ENCODE measurements around the gene ORMDL3.
"Not testable (repeated sequence)": the region's sequence is repeated elsewhere in the genome, so short reads cannot be mapped to it uniquely, and the experiment has no call there.

The ORMDL3 gene

DNA sequence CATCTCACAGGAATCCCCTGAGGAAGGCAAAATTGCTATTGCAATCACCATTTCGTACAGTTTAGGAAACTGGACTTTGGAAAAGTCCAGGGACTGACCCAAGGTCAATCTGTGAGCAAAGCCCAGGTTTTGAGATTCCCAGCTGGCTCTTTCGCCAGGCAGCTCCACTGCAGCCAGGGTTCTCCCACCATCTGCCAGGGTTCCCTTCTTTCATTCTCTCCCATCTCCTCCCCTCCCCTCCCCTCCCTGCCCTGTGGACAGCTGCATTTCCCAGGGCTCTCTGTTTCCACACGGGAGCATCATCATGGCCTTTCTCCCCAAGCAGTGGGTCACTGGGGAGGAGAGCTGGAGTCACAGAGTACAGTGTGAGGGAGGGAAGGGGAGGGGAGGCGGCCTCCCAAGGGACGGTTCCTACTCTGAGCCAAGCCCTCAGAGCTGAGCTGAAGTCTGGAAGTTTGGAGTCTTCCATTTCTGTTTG lies 23.5 kb upstream of the ORMDL3 start:
- Histone ChIP-seq H3K27me3 (ENCODE audit: control insufficient read depth in 2 of 2, insufficient read depth in 2 of 2, low read length in 2 of 2) (no peaks in the 10 kb centered on the region), H3K9me3 (ENCODE audit: control insufficient read depth in 2 of 2, low read length in 2 of 2) (no peaks in the 10 kb centered on the region), H3K36me3 (ENCODE audit: control insufficient read depth in 2 of 2, insufficient read depth in 2 of 2, low read length in 2 of 2) (no peaks in the 10 kb centered on the region), H3K4me3 (ENCODE audit: low read length in 2 of 2) (no peak overlapping the region), H3K9ac (ENCODE audit: low read depth in 1 of 2, low read length in 2 of 2) (no peak overlapping the region), H3K27ac (ENCODE audit: low read depth in 2 of 2, low read length in 2 of 2) (no peak overlapping the region), H3K4me1 (ENCODE audit: control insufficient read depth in 2 of 2, insufficient read depth in 2 of 2, low read length in 2 of 2) (peaks cover 11 to 13% of the 10 kb centered on the region in 2 donors)

GRCh38 chr17:39949028-39949427 lies 21.6 kb upstream of the ORMDL3 start:
- Histone ChIP-seq H3K9me3 (ENCODE audit: control insufficient read depth in 2 of 2, low read length in 2 of 2) (no peaks in the 10 kb centered on the region), H3K4me1 (ENCODE audit: control insufficient read depth in 2 of 2, insufficient read depth in 2 of 2, low read length in 2 of 2) (peaks cover 11 to 13% of the 10 kb centered on the region in 2 donors), H3K36me3 (ENCODE audit: control insufficient read depth in 2 of 2, insufficient read depth in 2 of 2, low read length in 2 of 2) (no peaks in the 10 kb centered on the region), H3K9ac (ENCODE audit: low read depth in 1 of 2, low read length in 2 of 2) (no peak overlapping the region), H3K4me3 (ENCODE audit: low read length in 2 of 2) (no peak overlapping the region), H3K27me3 (ENCODE audit: control insufficient read depth in 2 of 2, insufficient read depth in 2 of 2, low read length in 2 of 2) (no peaks in the 10 kb centered on the region), H3K27ac (ENCODE audit: low read depth in 2 of 2, low read length in 2 of 2) (no peak overlapping the region)

GRCh38 chr17:39948489-39948828 lies 21.1 kb upstream of the ORMDL3 start:
- not testable (repeated sequence) for H3K9me3 ChIP-seq (ENCODE audit: control insufficient read depth in 2 of 2, low read length in 2 of 2); H3K36me3 ChIP-seq (ENCODE audit: control insufficient read depth in 2 of 2, insufficient read depth in 2 of 2, low read length in 2 of 2); H3K27me3 ChIP-seq (ENCODE audit: control insufficient read depth in 2 of 2, insufficient read depth in 2 of 2, low read length in 2 of 2); H3K9ac ChIP-seq (ENCODE audit: low read depth in 1 of 2, low read length in 2 of 2); H3K27ac ChIP-seq (ENCODE audit: low read depth in 2 of 2, low read length in 2 of 2); H3K4me3 ChIP-seq (ENCODE audit: low read length in 2 of 2)
- H3K4me1 ChIP-seq (ENCODE audit: control insufficient read depth in 2 of 2, insufficient read depth in 2 of 2, low read length in 2 of 2) = peaks cover 9 to 11% of the 10 kb centered on the region in 2 donors

- Histone ChIP-seq H3K4me1 (ENCODE audit: control insufficient read depth in 2 of 2, insufficient read depth in 2 of 2, low read length in 2 of 2) (peaks cover 2 to 3% of the 10 kb centered on the region in 2 donors), H3K9me3 (ENCODE audit: control insufficient read depth in 2 of 2, low read length in 2 of 2) (no peaks in the 10 kb centered on the region), H3K4me3 (ENCODE audit: low read length in 2 of 2) (no peak overlapping the region), H3K27me3 (ENCODE audit: control insufficient read depth in 2 of 2, insufficient read depth in 2 of 2, low read length in 2 of 2) (no peaks in the 10 kb centered on the region), H3K36me3 (ENCODE audit: control insufficient read depth in 2 of 2, insufficient read depth in 2 of 2, low read length in 2 of 2) (no peaks in the 10 kb centered on the region), H3K9ac (ENCODE audit: low read depth in 1 of 2, low read length in 2 of 2) (no peak overlapping the region), H3K27ac (ENCODE audit: low read depth in 2 of 2, low read length in 2 of 2) (no peak overlapping the region)
Measured at GRCh38 chr17:39946551-39947330, 19.3 kb upstream of the ORMDL3 start.

DNA sequence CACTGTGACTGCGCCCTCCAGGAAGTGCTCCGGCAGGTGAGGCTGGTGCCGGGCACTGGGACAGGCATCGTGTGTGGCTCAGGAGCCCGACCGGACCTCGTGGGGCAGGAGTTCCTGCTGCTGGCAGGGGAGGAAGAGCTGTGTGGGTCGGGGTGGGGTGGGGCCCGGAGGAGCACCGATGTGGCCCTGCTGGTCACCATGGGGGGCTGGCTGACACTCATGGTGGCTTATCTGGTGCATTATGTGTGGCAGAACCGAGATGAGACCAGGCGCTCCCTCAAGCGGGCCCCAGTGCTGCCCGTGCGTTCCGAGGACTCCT lies 17.0 kb upstream of the ORMDL3 start:
- Histone ChIP-seq H3K4me3 (ENCODE audit: low read length in 2 of 2) (no peak overlapping the region), H3K27ac (ENCODE audit: low read depth in 2 of 2, low read length in 2 of 2) (no peak overlapping the region), H3K9me3 (ENCODE audit: control insufficient read depth in 2 of 2, low read length in 2 of 2) (no peaks in the 10 kb centered on the region), H3K27me3 (ENCODE audit: control insufficient read depth in 2 of 2, insufficient read depth in 2 of 2, low read length in 2 of 2) (no peaks in the 10 kb centered on the region), H3K36me3 (ENCODE audit: control insufficient read depth in 2 of 2, insufficient read depth in 2 of 2, low read length in 2 of 2) (no peaks in the 10 kb centered on the region), H3K9ac (ENCODE audit: low read depth in 1 of 2, low read length in 2 of 2) (no peak overlapping the region), H3K4me1 (ENCODE audit: control insufficient read depth in 2 of 2, insufficient read depth in 2 of 2, low read length in 2 of 2) (peaks cover 2 to 3% of the 10 kb centered on the region in 2 donors)

GRCh38 chr17:39943702-39944392 lies 16.4 kb upstream of the ORMDL3 start:
- Histone ChIP-seq H3K4me1 (ENCODE audit: control insufficient read depth in 2 of 2, insufficient read depth in 2 of 2, low read length in 2 of 2) (peaks cover under 1 to 1% of the 10 kb centered on the region in 2 donors), H3K9ac (ENCODE audit: low read depth in 1 of 2, low read length in 2 of 2) (no peak overlapping the region), H3K36me3 (ENCODE audit: control insufficient read depth in 2 of 2, insufficient read depth in 2 of 2, low read length in 2 of 2) (no peaks in the 10 kb centered on the region), H3K4me3 (ENCODE audit: low read length in 2 of 2) (no peak overlapping the region), H3K27me3 (ENCODE audit: control insufficient read depth in 2 of 2, insufficient read depth in 2 of 2, low read length in 2 of 2) (no peaks in the 10 kb centered on the region), H3K9me3 (ENCODE audit: control insufficient read depth in 2 of 2, low read length in 2 of 2) (no peaks in the 10 kb centered on the region), H3K27ac (ENCODE audit: low read depth in 2 of 2, low read length in 2 of 2) (no peak overlapping the region)

- Histone ChIP-seq H3K9me3 (ENCODE audit: control insufficient read depth in 2 of 2, low read length in 2 of 2) (no peaks in the 10 kb centered on the region), H3K27ac (ENCODE audit: low read depth in 2 of 2, low read length in 2 of 2) (no peak overlapping the region), H3K36me3 (ENCODE audit: control insufficient read depth in 2 of 2, insufficient read depth in 2 of 2, low read length in 2 of 2) (no peaks in the 10 kb centered on the region), H3K4me3 (ENCODE audit: low read length in 2 of 2) (no peak overlapping the region), H3K4me1 (ENCODE audit: control insufficient read depth in 2 of 2, insufficient read depth in 2 of 2, low read length in 2 of 2) (no peaks in the 10 kb centered on the region), H3K9ac (ENCODE audit: low read depth in 1 of 2, low read length in 2 of 2) (no peak overlapping the region), H3K27me3 (ENCODE audit: control insufficient read depth in 2 of 2, insufficient read depth in 2 of 2, low read length in 2 of 2) (no peaks in the 10 kb centered on the region)
Measured at GRCh38 chr17:39939588-39940419, 12.4 kb upstream of the ORMDL3 start.

DNA sequence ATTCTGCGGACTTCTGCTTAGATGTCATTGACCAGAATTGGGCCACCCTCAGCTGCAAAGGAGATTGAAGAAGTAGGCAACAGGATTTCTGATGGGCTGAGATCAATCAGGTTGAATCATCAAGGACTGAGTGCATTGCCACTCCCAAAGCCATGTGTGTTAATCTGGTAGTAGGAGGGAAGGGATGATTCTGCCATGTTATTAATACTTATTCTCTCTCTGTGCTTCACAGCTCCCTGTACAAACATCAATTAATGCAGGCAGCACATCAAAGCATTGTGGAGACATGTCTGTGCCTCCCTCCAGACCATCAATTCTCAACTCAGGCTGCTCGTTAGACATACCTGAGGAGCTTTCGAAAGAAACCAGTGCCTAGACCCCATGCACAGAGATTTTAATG lies 11.7 kb upstream of the ORMDL3 start:
- H3K36me3 ChIP-seq (ENCODE audit: control insufficient read depth in 2 of 2, insufficient read depth in 2 of 2, low read length in 2 of 2) = no peaks in the 10 kb centered on the region
- H3K9ac ChIP-seq (ENCODE audit: low read depth in 1 of 2, low read length in 2 of 2) = no peak overlapping the region
- no peak overlapping the region for H3K4me3 ChIP-seq (ENCODE audit: low read length in 2 of 2)
- no peaks in the 10 kb centered on the region for H3K27me3 ChIP-seq (ENCODE audit: control insufficient read depth in 2 of 2, insufficient read depth in 2 of 2, low read length in 2 of 2)
- no peak overlapping the region for H3K27ac ChIP-seq (ENCODE audit: low read depth in 2 of 2, low read length in 2 of 2)
- H3K4me1 ChIP-seq (ENCODE audit: control insufficient read depth in 2 of 2, insufficient read depth in 2 of 2, low read length in 2 of 2) = no peaks in the 10 kb centered on the region
- H3K9me3 ChIP-seq (ENCODE audit: control insufficient read depth in 2 of 2, low read length in 2 of 2) = no peaks in the 10 kb centered on the region

GRCh38 chr17:39938140-39938869 lies 10.9 kb upstream of the ORMDL3 start:
- H3K4me1 ChIP-seq (ENCODE audit: control insufficient read depth in 2 of 2, insufficient read depth in 2 of 2, low read length in 2 of 2) = no peaks in the 10 kb centered on the region
- H3K9me3 ChIP-seq (ENCODE audit: control insufficient read depth in 2 of 2, low read length in 2 of 2) = no peaks in the 10 kb centered on the region
- H3K27me3 ChIP-seq (ENCODE audit: control insufficient read depth in 2 of 2, insufficient read depth in 2 of 2, low read length in 2 of 2) = no peaks in the 10 kb centered on the region
- H3K36me3 ChIP-seq (ENCODE audit: control insufficient read depth in 2 of 2, insufficient read depth in 2 of 2, low read length in 2 of 2) = no peaks in the 10 kb centered on the region
- H3K27ac ChIP-seq (ENCODE audit: low read depth in 2 of 2, low read length in 2 of 2) = no peak overlapping the region
- H3K9ac ChIP-seq (ENCODE audit: low read depth in 1 of 2, low read length in 2 of 2) = no peak overlapping the region
- no peak overlapping the region for H3K4me3 ChIP-seq (ENCODE audit: low read length in 2 of 2)

Data from mucosa of rectum (tissue), 2 donors.